Fibroblast of lung (primary cell): Measurements from ENCODE around the gene FAM114A1. TPM values are rescaled to one million over a fixed set of nuclear protein-coding genes. Genes with fewer than 3 reads are reported as not detected.
A peak's percentile ranks its signal among the peaks of the same experiment; 100 is the strongest.

ENCODE experiments used
- DNase-seq, 2 donors: peaks; one replicate each; pipeline versions ENCODE4 v3.0.0 to v3.0.0-alpha.2; 2010; ENCODE audit warnings: low read depth in 2 of 2
- H2AFZ ChIP-seq: 2 replicates; pipeline ENCODE4 v1.5.1; 2012; ENCODE audit warnings: low read length, control low read depth, inconsistent platforms
- H3K27ac ChIP-seq: 2 replicates; pipeline ENCODE4 v1.5.1; 2011; ENCODE audit warnings: low read length, control low read depth; ENCODE audit not compliant: insufficient read depth
- H3K27me3 ChIP-seq: 2 replicates; pipeline ENCODE4 v1.5.1; 2011; ENCODE audit warnings: mild to moderate bottlenecking, low read length; ENCODE audit not compliant: control insufficient read depth, insufficient read depth
- H3K36me3 ChIP-seq: 2 replicates; pipeline ENCODE4 v1.5.1; 2011; ENCODE audit warnings: low read length; ENCODE audit not compliant: control insufficient read depth, insufficient read depth
- H3K4me1 ChIP-seq: 2 replicates; pipeline ENCODE4 v1.5.1; 2011; ENCODE audit warnings: low read length; ENCODE audit not compliant: control insufficient read depth, insufficient read depth; ENCODE audit errors: extremely low read depth
- H3K4me2 ChIP-seq: 2 replicates; pipeline ENCODE4 v1.5.1; 2011; ENCODE audit warnings: low read length, control low read depth; ENCODE audit not compliant: insufficient read depth; ENCODE audit errors: extremely low read depth
- H3K4me3 ChIP-seq, 4 experiments: fragments of 200-600 bp in 1 of 4; sonication (generic) in 1 of 4; replicated peaks in 1 of 4; 2 replicates each; pipeline ENCODE4 v1.5.1; 2011 to 2016; ENCODE audit warnings: low read length in 4 of 4, low read depth in 3 of 4, mild to moderate bottlenecking in 3 of 4, control low read depth in 2 of 4, inconsistent platforms in 1 of 4, mixed read lengths in 1 of 4; ENCODE audit not compliant: insufficient read depth in 1 of 4; ENCODE audit errors: control extremely low read depth in 1 of 4
- H3K79me2 ChIP-seq: 2 replicates; pipeline ENCODE4 v1.5.1; 2012; ENCODE audit warnings: mild to moderate bottlenecking, low read length, inconsistent platforms; ENCODE audit not compliant: control insufficient read depth, insufficient read depth
- H3K9ac ChIP-seq: 2 replicates; pipeline ENCODE4 v1.5.1; 2011; ENCODE audit warnings: mild to moderate bottlenecking, low read length, control low read depth; ENCODE audit not compliant: insufficient read depth
- H3K9me3 ChIP-seq: 2 replicates; pipeline ENCODE4 v1.5.1; 2012; ENCODE audit warnings: low read depth, low read length; ENCODE audit not compliant: control insufficient read depth, insufficient read depth
- H4K20me1 ChIP-seq: 2 replicates; pipeline ENCODE4 v1.5.1; 2011; ENCODE audit warnings: low read length; ENCODE audit not compliant: control insufficient read depth, insufficient read depth; ENCODE audit errors: extremely low read depth
- CTCF ChIP-seq, 2 donors: IDR thresholded peaks in 1 of 2; conservative IDR thresholded peaks in 1 of 2; 1 replicate in 1 of 2; 2 replicates in 1 of 2; pipeline ENCODE4 v1.5.1; 2011 to 2012; ENCODE audit warnings: low read length in 2 of 2, control low read depth in 1 of 2, inconsistent platforms in 1 of 2, low read depth in 1 of 2, mild to moderate bottlenecking in 1 of 2
- EZH2 ChIP-seq: IDR thresholded peaks from 2 replicates; pipeline ENCODE4 v1.5.1; 2012; ENCODE audit warnings: low read length, control low read depth, mild to moderate bottlenecking; ENCODE audit errors: missing control alignments
- polyA plus RNA-seq, 2 donors: library from polyadenylated mRNA; depleted of rRNA in 1 of 2; stranded (reverse) in 1 of 2; unstranded in 1 of 2; fragments of >200 nt; gene quantifications; 2 replicates each; pipeline ENCODE4 v1.2.1, GENCODE V29; 2011 to 2012; ENCODE audit warnings: missing spikeins in 1 of 2
- total RNA-seq: library from RNA; depleted of rRNA; stranded (reverse); fragments of >200 nt; gene quantifications from 2 replicates; pipeline ENCODE4 v1.2.1, GENCODE V29; 2014

The FAM114A1 gene
- total and polyA plus RNA-seq, 2 donors (not counting 1 experiment from before 2014, with no cell fraction given), result 296 to 402 TPM

GRCh38 chr4:38869511-38869910, 1.9 kb downstream of the FAM114A1 start:
- H3K4me1 ChIP-seq, result peaks cover 17% of the 10 kb centered on the region
- no peaks in the 10 kb centered on the region for H3K27me3 ChIP-seq
- H3K4me2 ChIP-seq, result peak overlapping the region; percentile 95
- H4K20me1 ChIP-seq, result no peaks in the 10 kb centered on the region
- H3K27ac ChIP-seq, result peak overlapping the region; percentile 96
- peaks cover 59% of the 10 kb centered on the region for H3K79me2 ChIP-seq
- H3K36me3 ChIP-seq, result peaks cover 4% of the 10 kb centered on the region
- no peak overlapping the region for H2AFZ ChIP-seq
- H3K9ac ChIP-seq, result no peak overlapping the region
- no peaks in the 10 kb centered on the region for H3K9me3 ChIP-seq
- TF ChIP-seq CTCF (conservative IDR thresholded peaks at IDR 0.05 in 1 of 2, IDR thresholded peaks at IDR 0.05 in 1 of 2; ENCODE audit: low read depth in 1 of 2, low read length in 2 of 2) (no peak), EZH2 (no peak)
- DNase-seq, result peak in 1 of 2 donors; percentile 37
- peak overlapping the region; percentile 75 to 92 (median 82) for H3K4me3 ChIP-seq

DNA sequence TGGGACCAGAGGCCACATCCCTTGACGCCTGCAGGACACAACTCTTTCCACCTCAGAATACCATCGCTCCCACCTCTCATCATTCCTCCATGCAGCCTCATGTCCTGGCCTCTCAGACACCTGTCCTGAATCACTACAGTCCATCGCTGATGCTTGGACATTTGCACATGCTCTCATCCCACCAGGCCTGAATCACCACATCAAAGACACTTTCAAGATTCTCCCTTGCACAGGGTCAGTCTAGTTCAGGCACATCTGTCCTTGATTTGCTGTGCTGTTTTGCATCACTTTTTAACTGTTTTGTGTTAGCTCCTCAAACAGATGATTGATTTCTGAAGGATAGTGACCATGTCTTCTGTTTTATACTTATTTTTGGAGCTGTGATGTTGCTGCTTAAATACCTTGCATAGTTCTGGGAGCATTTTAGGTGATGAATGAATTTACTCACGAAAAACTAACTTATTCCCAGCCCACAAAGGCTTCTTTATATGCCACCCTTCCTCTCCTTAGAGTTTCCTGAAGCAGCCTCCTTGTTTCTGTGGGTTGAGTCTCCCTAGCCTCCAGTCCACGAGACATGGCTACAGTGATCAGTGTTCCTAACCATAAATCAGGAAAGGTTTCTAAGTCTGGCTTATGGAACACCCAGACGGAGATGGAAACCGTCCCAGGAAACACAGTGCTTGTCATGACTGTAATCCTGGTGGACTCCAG, 2.6 kb downstream of the FAM114A1 start:
- Histone ChIP-seq H3K27me3 (no peaks in the 10 kb centered on the region), H3K9ac (no peak overlapping the region), H3K27ac (peak overlapping the region; percentile 19), H2AFZ (no peak overlapping the region), H3K4me1 (peaks cover 17% of the 10 kb centered on the region), H3K36me3 (peaks cover 4% of the 10 kb centered on the region), H3K9me3 (no peaks in the 10 kb centered on the region), H3K4me3 (peak overlapping the region in 2 of 4 experiments; percentile 75 to 92), H4K20me1 (no peaks in the 10 kb centered on the region), H3K4me2 (peak overlapping the region; percentile 95), H3K79me2 (peaks cover 66% of the 10 kb centered on the region)
- DNase-seq, result peak in 1 of 2 donors; percentile 36
- TF ChIP-seq EZH2 (no peak), CTCF (conservative IDR thresholded peaks at IDR 0.05 in 1 of 2, IDR thresholded peaks at IDR 0.05 in 1 of 2; ENCODE audit: low read depth in 1 of 2, low read length in 2 of 2) (no peak)

DNA sequence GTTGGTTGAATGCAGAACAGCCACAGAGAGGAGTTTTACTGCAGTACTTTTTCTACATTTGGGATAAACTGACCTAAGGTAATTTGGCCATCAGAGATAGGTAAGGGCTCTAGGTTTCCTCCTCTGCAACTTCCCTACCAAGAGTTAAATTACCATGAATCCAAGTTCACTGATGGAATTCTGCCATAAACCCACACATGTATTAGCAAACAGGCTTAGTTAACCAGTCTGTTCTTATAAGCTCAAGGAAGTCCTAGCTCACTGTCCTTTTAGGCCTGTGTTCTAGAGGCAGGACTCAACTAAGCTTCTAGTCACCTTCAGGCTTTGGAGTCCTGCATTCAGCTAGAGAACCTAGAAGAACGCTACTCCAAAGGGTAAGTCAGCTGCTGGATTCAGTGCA, 4.0 kb downstream of the FAM114A1 start:
- Histone ChIP-seq H3K4me1 (peaks cover 17% of the 10 kb centered on the region), H3K27ac (no peak overlapping the region), H3K36me3 (peaks cover 4% of the 10 kb centered on the region), H2AFZ (no peak overlapping the region), H3K79me2 (peaks cover 79% of the 10 kb centered on the region), H4K20me1 (no peaks in the 10 kb centered on the region), H3K27me3 (no peaks in the 10 kb centered on the region), H3K9me3 (no peaks in the 10 kb centered on the region), H3K9ac (no peak overlapping the region), H3K4me3 (no peak overlapping the region), H3K4me2 (no peak overlapping the region)
- DNase-seq, result no peak
- TF ChIP-seq CTCF (conservative IDR thresholded peaks at IDR 0.05 in 1 of 2, IDR thresholded peaks at IDR 0.05 in 1 of 2; ENCODE audit: low read depth in 1 of 2, low read length in 2 of 2) (no peak), EZH2 (no peak)
